HEK293 (cell line): ENCODE data around the gene DHRS4L2.

Source experiments
- BCL6B ChIP-seq: fragments of 450-650 bp; formaldehyde crosslinking; IDR thresholded peaks from 2 replicates; pipeline ENCODE4 v1.5.1; 2017; ENCODE audit warnings: missing biosample characterization, missing genetic modification characterization
- HOXD13 ChIP-seq: sonication (generic); formaldehyde crosslinking; IDR thresholded peaks from 2 replicates; pipeline ENCODE4 v1.8.0; 2022; ENCODE audit warnings: missing genetic modification reagents, borderline replicate concordance
- IKZF3 ChIP-seq: fragments of 450-650 bp; IDR thresholded peaks from 2 replicates; pipeline ENCODE4 v1.5.0; 2018; ENCODE audit warnings: missing biosample characterization, mild to moderate bottlenecking, missing genetic modification characterization, moderate library complexity
- KLF10 ChIP-seq: fragments of 450-650 bp; IDR thresholded peaks from 2 replicates; pipeline ENCODE4 v1.5.1; 2018; ENCODE audit warnings: missing biosample characterization, mild to moderate bottlenecking, missing genetic modification characterization
- KLF8 ChIP-seq: fragments of 450-650 bp; formaldehyde crosslinking; IDR thresholded peaks from 2 replicates; pipeline ENCODE4 v1.5.1; 2016; ENCODE audit warnings: missing biosample characterization, missing genetic modification characterization
- OVOL3 ChIP-seq: fragments of 450-650 bp; formaldehyde crosslinking; IDR thresholded peaks from 2 replicates; pipeline ENCODE4 v1.5.1; 2016; ENCODE audit warnings: missing biosample characterization, missing genetic modification characterization
- PRDM2 ChIP-seq: fragments of 450-650 bp; formaldehyde crosslinking; IDR thresholded peaks from 2 replicates; pipeline ENCODE4 v1.5.1; 2016; ENCODE audit warnings: missing biosample characterization, missing genetic modification characterization, borderline replicate concordance
- SETDB1 ChIP-seq: IDR thresholded peaks from one replicate; pipeline ENCODE4 v1.6.1; 2017; ENCODE audit warnings: mild to moderate bottlenecking, low read length, moderate library complexity, mixed read lengths; ENCODE audit not compliant: insufficient read length
- ZBTB1 ChIP-seq: fragments of 450-650 bp; formaldehyde crosslinking; IDR thresholded peaks from 2 replicates; pipeline ENCODE4 v1.5.1; 2016; ENCODE audit warnings: missing biosample characterization, missing genetic modification characterization
- ZBTB10 ChIP-seq: fragments of 450-650 bp; formaldehyde crosslinking; IDR thresholded peaks from 2 replicates; pipeline ENCODE4 v1.5.1; 2016; ENCODE audit warnings: missing biosample characterization, missing genetic modification characterization
- ZBTB44 ChIP-seq: fragments of 450-650 bp; IDR thresholded peaks from 2 replicates; pipeline ENCODE4 v1.5.1; 2018; ENCODE audit warnings: missing biosample characterization, mild to moderate bottlenecking, missing genetic modification characterization
- ZNF221 ChIP-seq: fragments of 450-650 bp; formaldehyde crosslinking; IDR thresholded peaks from 2 replicates; pipeline ENCODE4 v1.5.1; 2017; ENCODE audit warnings: missing biosample characterization, missing genetic modification characterization, borderline replicate concordance
- ZNF23 ChIP-seq: fragments of 450-650 bp; formaldehyde crosslinking; IDR thresholded peaks from 2 replicates; pipeline ENCODE4 v1.5.1; 2016; ENCODE audit warnings: missing biosample characterization, missing genetic modification characterization, borderline replicate concordance
- ZNF292 ChIP-seq: fragments of 450-650 bp; formaldehyde crosslinking; IDR thresholded peaks from 2 replicates; pipeline ENCODE4 v1.5.1; 2016; ENCODE audit warnings: low read depth, missing biosample characterization, missing genetic modification characterization, borderline replicate concordance
- ZNF354C ChIP-seq: fragments of 450-650 bp; formaldehyde crosslinking; IDR thresholded peaks from 2 replicates; pipeline ENCODE4 v1.5.1; 2016; ENCODE audit warnings: missing biosample characterization, missing genetic modification characterization, low read depth, borderline replicate concordance
- ZNF48 ChIP-seq: fragments of 450-650 bp; formaldehyde crosslinking; IDR thresholded peaks from 2 replicates; pipeline ENCODE4 v1.5.1; 2016; ENCODE audit warnings: missing biosample characterization, missing genetic modification characterization
- ZNF510 ChIP-seq: fragments of 450-650 bp; formaldehyde crosslinking; IDR thresholded peaks from 2 replicates; pipeline ENCODE4 v1.5.1; 2018; ENCODE audit warnings: mild to moderate bottlenecking, missing genetic modification characterization, missing biosample characterization; ENCODE audit not compliant: insufficient replicate concordance
- ZNF544 ChIP-seq: fragments of 450-650 bp; formaldehyde crosslinking; IDR thresholded peaks from 2 replicates; pipeline ENCODE4 v1.5.0; 2017; ENCODE audit warnings: missing biosample characterization, missing genetic modification characterization
- ZNF548 ChIP-seq: fragments of 450-650 bp; formaldehyde crosslinking; IDR thresholded peaks from 2 replicates; pipeline ENCODE4 v1.5.1; 2016; ENCODE audit warnings: missing biosample characterization, missing genetic modification characterization
- ZNF580 ChIP-seq: fragments of 450-650 bp; formaldehyde crosslinking; IDR thresholded peaks from 2 replicates; pipeline ENCODE4 v1.5.1; 2016; ENCODE audit warnings: missing biosample characterization, missing genetic modification characterization
- ZNF621 ChIP-seq: fragments of 450-650 bp; formaldehyde crosslinking; IDR thresholded peaks from 2 replicates; pipeline ENCODE4 v1.5.1; 2017; ENCODE audit warnings: missing biosample characterization, missing genetic modification characterization
- ZNF658 ChIP-seq: fragments of 450-650 bp; formaldehyde crosslinking; IDR thresholded peaks from 2 replicates; pipeline ENCODE4; 2016; ENCODE audit warnings: missing biosample characterization, missing genetic modification characterization
- ZNF670 ChIP-seq: fragments of 450-650 bp; formaldehyde crosslinking; IDR thresholded peaks from 2 replicates; pipeline ENCODE4 v1.5.1; 2016; ENCODE audit warnings: missing biosample characterization, missing genetic modification characterization, low read depth
- ZNF768 ChIP-seq: fragments of 450-650 bp; formaldehyde crosslinking; IDR thresholded peaks from 2 replicates; pipeline ENCODE4 v1.5.1; 2018; ENCODE audit warnings: missing biosample characterization, mild to moderate bottlenecking, missing genetic modification characterization
- ZSCAN23 ChIP-seq: fragments of 450-650 bp; formaldehyde crosslinking; IDR thresholded peaks from 2 replicates; pipeline ENCODE4 v1.5.1; 2016; ENCODE audit warnings: missing biosample characterization, missing genetic modification characterization
- ZSCAN5A ChIP-seq: fragments of 450-650 bp; formaldehyde crosslinking; IDR thresholded peaks from 2 replicates; pipeline ENCODE4 v1.5.1; 2016; ENCODE audit warnings: missing biosample characterization, missing genetic modification characterization

Gene DHRS4L2

GRCh38 chr14:24051789-24052655 lies 63.3 kb downstream of the DHRS4L2 start, which contains the start of gene CARMIL3 (continued):
- no peak for TF ChIP-seq ZBTB44 (tag by site-specific recombination)
- no peak for TF ChIP-seq ZNF48
- TF ChIP-seq ZNF670 (tag by site-specific recombination), result no peak
- no peak for TF ChIP-seq ZNF23
- no peak for TF ChIP-seq ZSCAN23
- no peak for TF ChIP-seq ZNF354C (tag by site-specific recombination)
- TF ChIP-seq HOXD13, result no peak
- TF ChIP-seq ZBTB1 (tag by site-specific recombination), result no peak
- TF ChIP-seq ZNF658 (tag by site-specific recombination), result no peak
- TF ChIP-seq ZNF544 (tag by site-specific recombination), result no peak
- TF ChIP-seq ZNF292, result no peak
- no peak for TF ChIP-seq BCL6B (tag by site-specific recombination)
- TF ChIP-seq KLF8 (tag by site-specific recombination), result peak; percentile 50; the same call in 1 of the 2 replicates
- no peak for TF ChIP-seq ZNF768 (tag by site-specific recombination)
- no peak for TF ChIP-seq OVOL3
- TF ChIP-seq KLF10 (tag by site-specific recombination), result no peak
- TF ChIP-seq IKZF3 (tag by site-specific recombination), result no peak
- TF ChIP-seq SETDB1, result no peak
- TF ChIP-seq ZNF580, result no peak
- TF ChIP-seq ZBTB10 (tag by site-specific recombination), result no peak
- TF ChIP-seq ZNF548 (tag by site-specific recombination), result no peak
- no peak for TF ChIP-seq ZNF621 (tag by site-specific recombination)
- TF ChIP-seq ZNF510 (tag by site-specific recombination), result no peak
- TF ChIP-seq ZNF221 (tag by site-specific recombination), result no peak
- no peak for TF ChIP-seq ZSCAN5A (tag by site-specific recombination)
- TF ChIP-seq PRDM2 (tag by site-specific recombination), result no peak
